HCT116 (cell line): ENCODE results near the gene PPM1J. TPM values are rescaled to one million over a fixed set of nuclear protein-coding genes. Genes with fewer than 3 reads are reported as not detected.

Experiments used
- ATAC-seq: fragments of 200-7000 bp; cut with Tn5 transposase; 2 replicates; pipeline ENCODE4 v1.9.1; 2020; ENCODE audit warnings: mild to moderate bottlenecking, moderate library complexity
- BruUV-seq: library from RNA; stranded (reverse); fragments of 400-500 nt; replicated peaks from 2 replicates; lab custom pipeline; 2021; lab: Mats Ljungman, UMichigan
- CTCF ChIA-PET: fragments of 300-600 bp; sonication (Branson Sonifier 250); formaldehyde crosslinking; loops from one replicate; lab custom pipeline; 2021; ENCODE audit warnings: antibody characterized with exemption; lab: Charles Lee
- POLR2A ChIA-PET: fragments of 300-600, 350-600 bp; sonication (Branson Sonifier 250); formaldehyde crosslinking; loops from one replicate; lab custom pipeline; 2021; ENCODE audit warnings: antibody characterized with exemption; lab: Charles Lee
- RAD21 ChIA-PET, 2 experiments: fragments of 300-600 bp; sonication (Branson Sonifier 250); formaldehyde crosslinking; loops; one replicate each; lab custom pipeline; 2023; ENCODE audit warnings: low total read pairs in 2 of 2; ENCODE audit not compliant: uncharacterized antibody in 2 of 2, unreplicated experiment in 2 of 2, low non-redundant PET in 1 of 2; lab: Charles Lee
- DNase-seq: peaks from one replicate; pipeline ENCODE4 v3.0.0-alpha.2; 2010; ENCODE audit warnings: low read depth, low spot score
- H2AFZ ChIP-seq: fragments of 200-600 bp; shearing (Covaris generic), sonication (generic); 2 replicates; pipeline ENCODE4 v1.6.1; 2017; ENCODE audit warnings: low read depth, mixed run types, mixed read lengths, antibody characterized with exemption, low read length; ENCODE audit not compliant: poor library complexity, severe bottlenecking
- H3K27ac ChIP-seq: 2 replicates; pipeline ENCODE4 v1.5.1; 2012; ENCODE audit warnings: low read depth, low read length
- H3K27me3 ChIP-seq: fragments of 200-600 bp; sonication (generic); 2 replicates; pipeline ENCODE4 v1.6.1; 2016; ENCODE audit warnings: mixed run types, low read length, mixed read lengths; ENCODE audit not compliant: insufficient read depth
- H3K36me3 ChIP-seq, 2 experiments: fragments of 200-500 bp in 1 of 2; fragments of 200-600 bp in 1 of 2; sonication (Bioruptor generic) in 1 of 2; sonication (generic) in 1 of 2; 2 replicates each; pipeline versions ENCODE4 v1.5.1 to v1.6.1; 2014 to 2016; ENCODE audit warnings: low read length in 2 of 2, inconsistent platforms in 1 of 2, mixed read lengths in 1 of 2, mixed run types in 1 of 2; ENCODE audit not compliant: insufficient read depth in 2 of 2, control insufficient read depth in 1 of 2
- H3K4me1 ChIP-seq, 2 experiments: fragments of 200-600 bp in 1 of 2; sonication (generic) in 1 of 2; 2 replicates each; pipeline versions ENCODE4 v1.5.1 to v1.6.1; 2012 to 2017; ENCODE audit warnings: low read length in 2 of 2, inconsistent platforms in 1 of 2, mild to moderate bottlenecking in 1 of 2, mixed read lengths in 1 of 2, mixed run types in 1 of 2, moderate library complexity in 1 of 2; ENCODE audit not compliant: insufficient read depth in 2 of 2, control insufficient read depth in 1 of 2
- H3K4me2 ChIP-seq: fragments of 200-600 bp; sonication (generic); 2 replicates; pipeline ENCODE4 v1.6.1; 2017; ENCODE audit warnings: mixed run types, low read length, mixed read lengths
- H3K4me3 ChIP-seq, 2 experiments: fragments of 200-600 bp in 1 of 2; sonication (generic) in 1 of 2; replicated peaks in 1 of 2; 2 replicates each; pipeline ENCODE4 v1.5.1; 2011 to 2016; ENCODE audit warnings: low read length in 2 of 2, control low read depth in 1 of 2, low read depth in 1 of 2, mild to moderate bottlenecking in 1 of 2, mixed read lengths in 1 of 2, mixed run types in 1 of 2
- H3K79me2 ChIP-seq: fragments of 200-600 bp; sonication (generic); 2 replicates; pipeline ENCODE4 v1.6.1; 2017; ENCODE audit warnings: mild to moderate bottlenecking, mixed run types, low read length, moderate library complexity, mixed read lengths; ENCODE audit not compliant: insufficient read depth
- H3K9ac ChIP-seq: fragments of 200-600 bp; sonication (generic); 2 replicates; pipeline ENCODE4 v1.6.1; 2016; ENCODE audit warnings: low read length, mixed read lengths
- H3K9me2 ChIP-seq: fragments of 200-600 bp; sonication (generic), shearing (Covaris generic); 2 replicates; pipeline ENCODE4 v1.6.1; 2017; ENCODE audit warnings: mixed run types, mild to moderate bottlenecking, moderate library complexity; ENCODE audit not compliant: insufficient read depth
- H3K9me3 ChIP-seq, 2 experiments: fragments of 200-500 bp in 1 of 2; fragments of 200-600 bp in 1 of 2; sonication (Bioruptor generic) in 1 of 2; sonication (generic) in 1 of 2; 2 replicates each; pipeline ENCODE4 v1.6.1; 2014 to 2017; ENCODE audit warnings: low read length in 2 of 2, mixed read lengths in 2 of 2, inconsistent platforms in 1 of 2, low read depth in 1 of 2, mild to moderate bottlenecking in 1 of 2, mixed run types in 1 of 2, moderate library complexity in 1 of 2; ENCODE audit not compliant: control insufficient read depth in 1 of 2, insufficient read depth in 1 of 2
- H4K20me1 ChIP-seq: fragments of 200-600 bp; sonication (generic), shearing (Covaris generic); 2 replicates; pipeline ENCODE4 v1.6.1; 2017; ENCODE audit warnings: mixed run types, mild to moderate bottlenecking, moderate library complexity; ENCODE audit not compliant: insufficient read depth
- CBX3 ChIP-seq: IDR thresholded peaks from 2 replicates; pipeline ENCODE4 v1.6.1; 2012; ENCODE audit warnings: low read depth
- CEBPB ChIP-seq: IDR thresholded peaks from 2 replicates; pipeline ENCODE4 v1.6.1; 2012; ENCODE audit warnings: low read depth
- ELF1 ChIP-seq: IDR thresholded peaks from 2 replicates; pipeline ENCODE4 v1.6.1; 2012; ENCODE audit warnings: low read depth, borderline replicate concordance
- JUND ChIP-seq: IDR thresholded peaks from 2 replicates; pipeline ENCODE4 v1.6.1; 2012
- RAD21 ChIP-seq: IDR thresholded peaks from 2 replicates; pipeline ENCODE4 v1.6.1; 2012; ENCODE audit warnings: low read depth, mild to moderate bottlenecking
- SIN3A ChIP-seq: IDR thresholded peaks from 2 replicates; pipeline ENCODE4 v1.6.1; 2012; ENCODE audit warnings: low read depth
- TCF7L2 ChIP-seq: IDR thresholded peaks from 2 replicates; pipeline ENCODE4 v1.7.0; 2011; ENCODE audit warnings: borderline replicate concordance, inconsistent platforms; ENCODE audit not compliant: insufficient read depth, insufficient read length; ENCODE audit errors: extremely low read depth
- YY1 ChIP-seq: IDR thresholded peaks from 2 replicates; pipeline ENCODE4 v1.6.1; 2011; ENCODE audit warnings: low read length, low read depth, moderate library complexity, mild to moderate bottlenecking; ENCODE audit not compliant: insufficient replicate concordance; ENCODE audit errors: extremely low read depth
- intact Hi-C: fragments of 100-400 bp; cut with micrococcal nuclease; formaldehyde crosslinking; loops from 2 replicates; pipeline ENCODE4 v1.10.0; 2022
- total RNA-seq: library from RNA; stranded (reverse); gene quantifications from one replicate; pipeline ENCODE4 v1.2.1, GENCODE V29; 2021; ENCODE audit not compliant: unreplicated experiment
- TF ChIP-seq, protein P1 (sequence below), 3 experiments: fragments of 200-600 bp in 1 of 3; sonication (generic) in 1 of 3; IDR thresholded peaks in 2 of 3; conservative IDR thresholded peaks in 1 of 3; 2 replicates each; pipeline ENCODE4 v1.5.1; 2012 to 2017; ENCODE audit warnings: low read depth in 2 of 3, low read length in 2 of 3, antibody characterized with exemption in 1 of 3, borderline replicate concordance in 1 of 3, control low read depth in 1 of 3, mild to moderate bottlenecking in 1 of 3, mixed read lengths in 1 of 3, mixed run types in 1 of 3, moderate library complexity in 1 of 3; ENCODE audit not compliant: insufficient read depth in 1 of 3
- TF ChIP-seq, protein P2 (sequence below): IDR thresholded peaks from 2 replicates; pipeline ENCODE4 v1.6.1; 2012
- TF ChIP-seq, protein P3 (sequence below): IDR thresholded peaks from 2 replicates; pipeline ENCODE4 v1.6.1; 2012; ENCODE audit warnings: low read depth

PPM1J gene
- total RNA-seq, 1 experiment from 2014 or later = 7.5 TPM

- POLR2A ChIA-PET = no interaction called here
- H4K20me1 ChIP-seq = no peaks in the 10 kb centered on the region
- no peak overlapping the region for H3K9ac ChIP-seq
- ATAC-seq (no peak), DNase-seq (no peak)
- H3K9me2 ChIP-seq = no peaks in the 10 kb centered on the region
- no peak overlapping the region for H2AFZ ChIP-seq
- H3K27me3 ChIP-seq = no peaks in the 10 kb centered on the region
- no peak overlapping the region for H3K4me3 ChIP-seq
- H3K27ac ChIP-seq = no peak overlapping the region
- H3K79me2 ChIP-seq = no peaks in the 10 kb centered on the region
- no peaks in the 10 kb centered on the region for H3K9me3 ChIP-seq
- H3K4me2 ChIP-seq = no peak overlapping the region
- intact Hi-C loops = no loop called here
- H3K4me1 ChIP-seq = peaks cover 0 to 16% of the 10 kb centered on the region in 2 experiments; a peak in 2 of 4 replicates
- RAD21 ChIA-PET = no interaction called here
- BruUV-seq = no TSS peak
- TF ChIP-seq, protein P1, sequence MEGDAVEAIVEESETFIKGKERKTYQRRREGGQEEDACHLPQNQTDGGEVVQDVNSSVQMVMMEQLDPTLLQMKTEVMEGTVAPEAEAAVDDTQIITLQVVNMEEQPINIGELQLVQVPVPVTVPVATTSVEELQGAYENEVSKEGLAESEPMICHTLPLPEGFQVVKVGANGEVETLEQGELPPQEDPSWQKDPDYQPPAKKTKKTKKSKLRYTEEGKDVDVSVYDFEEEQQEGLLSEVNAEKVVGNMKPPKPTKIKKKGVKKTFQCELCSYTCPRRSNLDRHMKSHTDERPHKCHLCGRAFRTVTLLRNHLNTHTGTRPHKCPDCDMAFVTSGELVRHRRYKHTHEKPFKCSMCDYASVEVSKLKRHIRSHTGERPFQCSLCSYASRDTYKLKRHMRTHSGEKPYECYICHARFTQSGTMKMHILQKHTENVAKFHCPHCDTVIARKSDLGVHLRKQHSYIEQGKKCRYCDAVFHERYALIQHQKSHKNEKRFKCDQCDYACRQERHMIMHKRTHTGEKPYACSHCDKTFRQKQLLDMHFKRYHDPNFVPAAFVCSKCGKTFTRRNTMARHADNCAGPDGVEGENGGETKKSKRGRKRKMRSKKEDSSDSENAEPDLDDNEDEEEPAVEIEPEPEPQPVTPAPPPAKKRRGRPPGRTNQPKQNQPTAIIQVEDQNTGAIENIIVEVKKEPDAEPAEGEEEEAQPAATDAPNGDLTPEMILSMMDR (IDR thresholded peaks at IDR 0.05 in 2 of 3, conservative IDR thresholded peaks at IDR 0.05 in 1 of 3; ENCODE audit: borderline replicate concordance in 1 of 3, insufficient read depth in 1 of 3, low read depth in 2 of 3, low read length in 2 of 3) = peak; percentile 11 to 42 (median 12); a peak in 2 of 6 replicates
- TF ChIP-seq TCF7L2 = no peak
- TF ChIP-seq, protein P2, sequence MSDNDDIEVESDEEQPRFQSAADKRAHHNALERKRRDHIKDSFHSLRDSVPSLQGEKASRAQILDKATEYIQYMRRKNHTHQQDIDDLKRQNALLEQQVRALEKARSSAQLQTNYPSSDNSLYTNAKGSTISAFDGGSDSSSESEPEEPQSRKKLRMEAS = no peak
- no peak for TF ChIP-seq SIN3A
- TF ChIP-seq CBX3 = 0 out of 2 replicates have a peak, but pooled peaks have one; percentile 21
- TF ChIP-seq YY1 = no peak
- TF ChIP-seq JUND = no peak
- TF ChIP-seq RAD21 = peak; percentile 56
- TF ChIP-seq, protein P3, sequence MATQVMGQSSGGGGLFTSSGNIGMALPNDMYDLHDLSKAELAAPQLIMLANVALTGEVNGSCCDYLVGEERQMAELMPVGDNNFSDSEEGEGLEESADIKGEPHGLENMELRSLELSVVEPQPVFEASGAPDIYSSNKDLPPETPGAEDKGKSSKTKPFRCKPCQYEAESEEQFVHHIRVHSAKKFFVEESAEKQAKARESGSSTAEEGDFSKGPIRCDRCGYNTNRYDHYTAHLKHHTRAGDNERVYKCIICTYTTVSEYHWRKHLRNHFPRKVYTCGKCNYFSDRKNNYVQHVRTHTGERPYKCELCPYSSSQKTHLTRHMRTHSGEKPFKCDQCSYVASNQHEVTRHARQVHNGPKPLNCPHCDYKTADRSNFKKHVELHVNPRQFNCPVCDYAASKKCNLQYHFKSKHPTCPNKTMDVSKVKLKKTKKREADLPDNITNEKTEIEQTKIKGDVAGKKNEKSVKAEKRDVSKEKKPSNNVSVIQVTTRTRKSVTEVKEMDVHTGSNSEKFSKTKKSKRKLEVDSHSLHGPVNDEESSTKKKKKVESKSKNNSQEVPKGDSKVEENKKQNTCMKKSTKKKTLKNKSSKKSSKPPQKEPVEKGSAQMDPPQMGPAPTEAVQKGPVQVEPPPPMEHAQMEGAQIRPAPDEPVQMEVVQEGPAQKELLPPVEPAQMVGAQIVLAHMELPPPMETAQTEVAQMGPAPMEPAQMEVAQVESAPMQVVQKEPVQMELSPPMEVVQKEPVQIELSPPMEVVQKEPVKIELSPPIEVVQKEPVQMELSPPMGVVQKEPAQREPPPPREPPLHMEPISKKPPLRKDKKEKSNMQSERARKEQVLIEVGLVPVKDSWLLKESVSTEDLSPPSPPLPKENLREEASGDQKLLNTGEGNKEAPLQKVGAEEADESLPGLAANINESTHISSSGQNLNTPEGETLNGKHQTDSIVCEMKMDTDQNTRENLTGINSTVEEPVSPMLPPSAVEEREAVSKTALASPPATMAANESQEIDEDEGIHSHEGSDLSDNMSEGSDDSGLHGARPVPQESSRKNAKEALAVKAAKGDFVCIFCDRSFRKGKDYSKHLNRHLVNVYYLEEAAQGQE = no peak
- no peak for TF ChIP-seq CEBPB
- TF ChIP-seq ELF1 = no peak
- CTCF ChIA-PET = interaction anchor here (0.6 to 0.8 kb wide), 2 partner anchors 67 to 305 kb away, joined by 3 read pairs; no protein-coding TSS in a partner anchor
- H3K36me3 ChIP-seq = no peaks in the 10 kb centered on the region
Observed at GRCh38 chr1:112737573-112737972, 22.4 kb upstream of the PPM1J start.
